ENCODE measurements around the gene CPO. TPM values are rescaled to one million over a fixed set of nuclear protein-coding genes. Genes with fewer than 3 reads are reported as not detected.

The CPO gene
- total and polyA plus RNA-seq, 2 experiments from 2014 or later: 0.20 TPM; not detected in 1

GRCh38 chr2:206984206-206984605 lies 44.9 kb downstream of the CPO start:
- Histone ChIP-seq H3K27ac (no peak overlapping the region), H3K4me1 (ENCODE audit: insufficient read depth) (peaks cover 5% of the 10 kb centered on the region), H3K9me3 (ENCODE audit: low read depth) (no peaks in the 10 kb centered on the region), H3K36me3 (ENCODE audit: low read depth) (no peaks in the 10 kb centered on the region), H2AFZ (no peak overlapping the region), H3K4me2 (ENCODE audit: unreplicated experiment) (no peak overlapping the region), H3K4me3 (no peak overlapping the region), H3K9me2 (ENCODE audit: insufficient read depth) (no peaks in the 10 kb centered on the region), H3F3A (ENCODE audit: insufficient read depth) (no peaks in the 10 kb centered on the region), H3K79me2 (ENCODE audit: insufficient read depth) (no peaks in the 10 kb centered on the region), H4K20me1 (ENCODE audit: insufficient read depth) (no peaks in the 10 kb centered on the region), H3K9ac (no peak overlapping the region), H3K27me3 (replicated peaks; ENCODE audit: insufficient read depth) (no peaks in the 10 kb centered on the region)
- WGBS, 2 experiments (ENCODE audit: low coverage in 1 of 2, low lambda C conversion rate in 2 of 2, missing lambda C conversion rate in 2 of 2): 83 to 88% methylated on average over 4 of the region's 4 CpGs
- in situ Hi-C loops (cut with MboI): loop anchor here (5.0 kb wide), 1 partner anchor 488 kb away; no protein-coding TSS in a partner anchor
- TF ChIP-seq EZH2phosphoT487 (IDR thresholded peaks at IDR 0.05; ENCODE audit: insufficient read depth, low read depth): no peak
- no peak for DNase-seq

- in situ Hi-C loops (cut with MboI): no loop called here
- Histone ChIP-seq H3K4me2 (ENCODE audit: unreplicated experiment) (no peak overlapping the region), H3K4me3 (no peak overlapping the region), H3K9me2 (ENCODE audit: insufficient read depth) (no peaks in the 10 kb centered on the region), H3F3A (ENCODE audit: insufficient read depth) (no peaks in the 10 kb centered on the region), H3K27me3 (replicated peaks; ENCODE audit: insufficient read depth) (no peaks in the 10 kb centered on the region), H2AFZ (no peak overlapping the region), H3K27ac (no peak overlapping the region), H4K20me1 (ENCODE audit: insufficient read depth) (no peaks in the 10 kb centered on the region), H3K36me3 (ENCODE audit: low read depth) (no peaks in the 10 kb centered on the region), H3K79me2 (ENCODE audit: insufficient read depth) (no peaks in the 10 kb centered on the region), H3K4me1 (ENCODE audit: insufficient read depth) (peaks cover 3% of the 10 kb centered on the region), H3K9ac (no peak overlapping the region), H3K9me3 (ENCODE audit: low read depth) (no peaks in the 10 kb centered on the region)
- TF ChIP-seq EZH2 (IDR thresholded peaks at IDR 0.05; ENCODE audit: insufficient read depth, poor library complexity, severe bottlenecking): no peak
- no peak for TF ChIP-seq EZH2phosphoT487 (IDR thresholded peaks at IDR 0.05; ENCODE audit: insufficient read depth, low read depth)
- DNase-seq: no peak
These were observed 47.6 kb downstream of the CPO start for GRCh38 chr2:206986943-206987342.

- Histone ChIP-seq H3K9me2 (ENCODE audit: insufficient read depth) (no peaks in the 10 kb centered on the region), H3K79me2 (ENCODE audit: insufficient read depth) (no peaks in the 10 kb centered on the region), H3K9me3 (ENCODE audit: low read depth) (no peaks in the 10 kb centered on the region), H3K4me1 (ENCODE audit: insufficient read depth) (no peaks in the 10 kb centered on the region; the same call in 1 of the 2 replicates), H3K36me3 (ENCODE audit: low read depth) (no peaks in the 10 kb centered on the region), H2AFZ (no peak overlapping the region), H3K27ac (no peak overlapping the region), H3F3A (ENCODE audit: insufficient read depth) (no peaks in the 10 kb centered on the region), H3K4me2 (ENCODE audit: unreplicated experiment) (no peak overlapping the region), H4K20me1 (ENCODE audit: insufficient read depth) (no peaks in the 10 kb centered on the region), H3K9ac (no peak overlapping the region), H3K27me3 (replicated peaks; ENCODE audit: insufficient read depth) (no peaks in the 10 kb centered on the region), H3K4me3 (no peak overlapping the region)
- no peak for TF ChIP-seq EZH2phosphoT487 (IDR thresholded peaks at IDR 0.05; ENCODE audit: insufficient read depth, low read depth)
- TF ChIP-seq EZH2 (IDR thresholded peaks at IDR 0.05; ENCODE audit: insufficient read depth, poor library complexity, severe bottlenecking): no peak
- DNase-seq: no peak
- in situ Hi-C loops (cut with MboI): no loop called here
- WGBS, 2 experiments (ENCODE audit: low coverage in 1 of 2, low lambda C conversion rate in 2 of 2, missing lambda C conversion rate in 2 of 2): 94 to 98% methylated on average over 2 of the region's 2 CpGs
These were observed 48.5 kb downstream of the CPO start for GRCh38 chr2:206987810-206988209.

GRCh38 chr2:206988884-206989283 lies 49.6 kb downstream of the CPO start:
- DNase-seq: no peak
- Histone ChIP-seq H3K4me2 (ENCODE audit: unreplicated experiment) (no peak overlapping the region), H3K27ac (no peak overlapping the region), H2AFZ (no peak overlapping the region), H3K79me2 (ENCODE audit: insufficient read depth) (no peaks in the 10 kb centered on the region), H3K4me3 (no peak overlapping the region), H3K9me3 (ENCODE audit: low read depth) (no peaks in the 10 kb centered on the region), H4K20me1 (ENCODE audit: insufficient read depth) (no peaks in the 10 kb centered on the region), H3K4me1 (ENCODE audit: insufficient read depth) (peaks cover 8% of the 10 kb centered on the region), H3K9ac (no peak overlapping the region), H3F3A (ENCODE audit: insufficient read depth) (no peaks in the 10 kb centered on the region), H3K27me3 (replicated peaks; ENCODE audit: insufficient read depth) (no peaks in the 10 kb centered on the region), H3K36me3 (ENCODE audit: low read depth) (no peaks in the 10 kb centered on the region), H3K9me2 (ENCODE audit: insufficient read depth) (no peaks in the 10 kb centered on the region)
- TF ChIP-seq EZH2 (IDR thresholded peaks at IDR 0.05; ENCODE audit: insufficient read depth, poor library complexity, severe bottlenecking) (no peak), EZH2phosphoT487 (IDR thresholded peaks at IDR 0.05; ENCODE audit: insufficient read depth, low read depth) (no peak)
- WGBS, 2 experiments (ENCODE audit: low coverage in 1 of 2, low lambda C conversion rate in 2 of 2, missing lambda C conversion rate in 2 of 2): 47 to 50% methylated on average over 1 of the region's 1 CpG
- in situ Hi-C loops (cut with MboI): no loop called here

- Histone ChIP-seq H3K79me2 (ENCODE audit: insufficient read depth) (no peaks in the 10 kb centered on the region), H3K4me1 (ENCODE audit: insufficient read depth) (peaks cover 11% of the 10 kb centered on the region), H3K4me3 (no peak overlapping the region), H3K4me2 (ENCODE audit: unreplicated experiment) (no peak overlapping the region), H3K27ac (no peak overlapping the region), H3K27me3 (replicated peaks; ENCODE audit: insufficient read depth) (no peaks in the 10 kb centered on the region), H3F3A (ENCODE audit: insufficient read depth) (no peaks in the 10 kb centered on the region), H2AFZ (no peak overlapping the region), H3K36me3 (ENCODE audit: low read depth) (no peaks in the 10 kb centered on the region), H3K9ac (no peak overlapping the region), H3K9me2 (ENCODE audit: insufficient read depth) (no peaks in the 10 kb centered on the region), H4K20me1 (ENCODE audit: insufficient read depth) (no peaks in the 10 kb centered on the region), H3K9me3 (ENCODE audit: low read depth) (no peaks in the 10 kb centered on the region)
- TF ChIP-seq EZH2phosphoT487 (IDR thresholded peaks at IDR 0.05; ENCODE audit: insufficient read depth, low read depth) (no peak), EZH2 (IDR thresholded peaks at IDR 0.05; ENCODE audit: insufficient read depth, poor library complexity, severe bottlenecking) (no peak)
- DNase-seq: peak; percentile 37
- WGBS, 2 experiments (ENCODE audit: low coverage in 1 of 2, low lambda C conversion rate in 2 of 2, missing lambda C conversion rate in 2 of 2): 52 to 53% methylated on average over 6 of the region's 6 CpGs
- in situ Hi-C loops (cut with MboI): no loop called here
These were observed 50.0 kb downstream of the CPO start for GRCh38 chr2:206989311-206989710.
